GM12873 (cell line): Measurements from ENCODE around the gene CTF1.
A peak's percentile ranks its signal among the peaks of the same experiment; 100 is the strongest.

ENCODE experiments used
- CTCF ChIP-seq: IDR thresholded peaks from 2 replicates; pipeline ENCODE4 v1.5.1; 2012; ENCODE audit warnings: low read depth, mild to moderate bottlenecking, moderate library complexity, low read length, control low read depth; ENCODE audit not compliant: insufficient read depth; ENCODE audit errors: missing control alignments

CTF1 gene

DNA sequence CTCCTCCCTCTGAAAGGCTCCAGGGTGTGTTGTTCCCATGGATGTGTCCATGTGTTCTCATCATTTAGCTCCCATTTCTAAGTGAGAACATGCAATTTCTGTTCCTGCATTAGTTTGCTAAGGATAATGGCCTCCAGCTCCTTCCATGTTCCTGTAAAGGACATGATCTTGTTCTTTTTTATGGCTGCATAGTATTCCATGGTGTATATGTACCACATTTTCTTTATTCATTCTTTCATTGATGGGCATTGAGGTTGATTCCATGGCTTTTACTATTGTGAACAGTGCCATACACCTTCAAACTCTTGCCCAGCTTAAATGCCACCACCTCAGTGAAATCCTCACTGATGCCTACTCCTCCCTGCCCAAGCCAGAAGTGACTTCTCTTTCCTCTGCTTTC, 47.9 kb downstream of the CTF1 start:
- TF ChIP-seq CTCF = no peak

GRCh38 chr16:30946671-30947540, 50.5 kb downstream of the CTF1 start:
- no peak for TF ChIP-seq CTCF

DNA sequence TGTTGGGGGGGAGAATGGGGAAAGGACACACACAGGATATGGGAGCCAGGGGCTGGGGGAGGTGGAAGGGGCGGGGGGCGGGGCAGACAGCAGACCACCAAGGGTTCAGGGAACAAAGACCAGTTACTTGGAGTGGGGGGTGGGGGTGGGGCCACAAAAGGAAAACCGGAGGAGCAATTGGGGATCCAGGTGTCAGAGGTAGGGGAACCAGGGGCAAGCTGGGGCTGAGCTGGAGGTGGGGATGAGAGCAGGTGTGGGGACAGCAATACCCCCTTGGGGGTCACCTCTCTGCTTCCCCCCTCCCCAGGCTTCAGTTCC, 51.1 kb downstream of the CTF1 start:
- no peak for TF ChIP-seq CTCF

DNA sequence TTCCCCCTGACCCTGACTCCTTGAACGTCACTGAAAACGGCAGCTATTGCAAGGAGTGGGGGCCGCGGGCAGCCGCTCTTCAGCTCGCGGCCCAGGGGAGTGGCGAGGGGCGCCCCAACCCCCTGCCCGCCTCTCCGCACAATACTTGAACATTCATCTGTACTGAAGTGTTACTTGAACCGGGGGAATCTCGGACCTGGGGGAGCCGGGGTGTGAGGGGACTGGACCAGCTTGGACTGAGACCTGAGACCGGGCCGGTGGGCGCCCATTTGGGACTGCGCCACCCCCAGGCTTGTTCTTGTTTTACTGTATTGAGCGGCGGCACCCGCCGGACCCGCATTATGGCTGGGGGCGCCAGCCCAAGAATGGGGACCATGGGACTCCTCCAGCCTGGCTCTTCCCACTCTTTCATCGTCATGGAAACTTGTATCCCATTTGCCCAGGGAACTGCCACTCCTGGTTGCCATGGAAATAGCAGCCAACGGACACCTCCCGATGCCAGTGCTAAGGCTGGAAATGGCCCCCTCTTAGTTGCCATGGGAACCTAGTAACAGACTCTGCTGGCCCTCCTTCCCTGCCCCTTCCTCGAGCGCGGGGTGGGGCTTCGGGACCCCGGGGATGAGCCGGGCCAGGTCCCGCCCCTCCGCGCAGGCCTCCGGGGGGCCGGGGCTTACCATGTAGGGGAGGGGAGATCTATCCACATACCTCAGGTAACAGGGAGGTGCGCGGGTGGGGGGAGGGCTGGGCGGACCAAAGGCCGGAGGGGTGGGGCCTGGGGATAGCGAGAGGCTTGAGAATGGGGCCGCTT, 51.6 kb downstream of the CTF1 start:
- TF ChIP-seq CTCF = no peak

- TF ChIP-seq CTCF = no peak
Observed at GRCh38 chr16:30948667-30949649, 52.5 kb downstream of the CTF1 start, which contains the start of gene ORAI3. ORAI3 (plus strand) TSS chr16:30949068; CDS start chr16:30949290, 222 bp downstream.

DNA sequence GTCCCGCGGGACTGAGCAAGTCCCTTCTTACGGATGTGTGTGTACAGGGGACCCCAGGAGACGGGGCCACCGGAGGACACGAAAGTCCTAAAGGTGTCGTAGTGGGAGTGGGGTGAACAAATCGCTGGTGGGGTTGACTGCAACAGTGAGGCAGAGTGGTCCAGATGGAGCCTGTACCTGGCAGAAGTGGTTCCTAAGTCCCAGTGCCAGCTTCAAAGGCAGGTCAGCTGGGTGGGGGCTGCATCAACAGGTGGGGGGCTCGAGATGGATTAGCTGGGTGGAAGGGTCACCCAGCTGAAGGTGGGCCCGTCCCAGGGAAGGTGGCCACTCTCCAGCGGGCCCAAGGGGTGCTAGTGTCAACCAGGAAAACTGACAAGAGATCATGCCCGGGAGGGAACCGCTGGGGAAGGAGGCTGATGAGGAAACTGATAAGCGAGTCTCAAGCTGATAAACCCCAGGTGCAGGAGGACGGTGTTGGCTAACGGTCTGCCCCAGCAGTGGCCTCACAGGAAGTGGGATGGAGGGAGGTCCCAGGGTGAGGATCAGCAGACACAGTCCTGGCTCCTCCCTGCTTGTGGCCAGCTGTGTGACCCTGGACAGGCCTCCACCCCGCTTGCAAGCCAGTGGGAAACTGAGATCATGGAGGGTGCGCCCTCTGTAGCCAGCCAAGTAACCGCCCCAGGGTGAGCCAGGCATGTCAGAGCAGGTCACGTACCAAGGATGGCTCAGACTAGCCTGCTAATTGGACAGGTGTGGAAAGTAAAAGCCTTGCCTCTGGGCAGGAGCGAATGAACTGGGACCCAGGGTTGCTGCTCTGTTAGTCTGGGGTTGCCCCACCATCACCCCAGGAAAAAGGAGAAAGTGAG, 53.5 kb downstream of the CTF1 start:
- peak; percentile 42 for TF ChIP-seq CTCF
